GM21390 (cell line): ENCODE results near the gene IL20.
"Not testable (repeated sequence)": the region's sequence is repeated elsewhere in the genome, so short reads cannot be mapped to it uniquely, and the experiment has no call there.

Source experiments
- ATAC-seq: cut with Tn5 transposase; IDR thresholded peaks from one replicate; pipeline ENCODE4 v1.9.1; 2021; ENCODE audit not compliant: unreplicated experiment

IL20 gene

DNA sequence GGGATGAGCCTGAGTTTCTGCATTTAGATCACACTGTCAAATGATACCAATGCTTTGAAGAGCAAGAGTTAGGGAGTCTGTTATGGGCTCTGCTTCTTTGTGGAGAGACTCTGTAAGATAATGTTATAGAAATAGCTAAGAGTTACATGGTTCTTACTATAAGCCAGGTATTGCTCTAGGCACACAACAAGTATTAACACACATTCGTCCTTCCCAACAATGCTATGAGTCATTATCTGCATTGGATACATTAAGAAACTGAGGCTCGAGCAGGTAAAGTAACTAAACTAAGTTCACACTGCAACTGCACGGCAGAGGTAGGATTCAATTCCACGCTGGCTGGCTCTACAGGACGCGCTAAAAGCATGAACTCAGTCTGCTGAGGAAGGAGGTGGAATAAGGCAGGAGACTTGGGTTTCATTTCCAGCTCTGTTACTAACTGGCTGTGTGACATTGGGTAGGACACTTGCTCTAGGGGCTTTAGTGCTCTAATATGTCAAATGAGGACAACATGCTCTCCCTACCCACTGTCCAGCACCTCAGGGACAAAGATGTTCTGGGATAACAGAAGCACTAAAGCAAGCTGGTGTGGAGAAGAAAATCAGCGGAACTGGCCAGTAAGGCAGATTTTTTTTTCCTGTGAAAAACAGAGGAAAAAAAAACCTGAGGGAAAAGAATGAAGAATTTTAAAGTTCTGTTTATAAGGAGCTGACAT lies 23.7 kb upstream of the IL20 start:
- no peak for ATAC-seq

DNA sequence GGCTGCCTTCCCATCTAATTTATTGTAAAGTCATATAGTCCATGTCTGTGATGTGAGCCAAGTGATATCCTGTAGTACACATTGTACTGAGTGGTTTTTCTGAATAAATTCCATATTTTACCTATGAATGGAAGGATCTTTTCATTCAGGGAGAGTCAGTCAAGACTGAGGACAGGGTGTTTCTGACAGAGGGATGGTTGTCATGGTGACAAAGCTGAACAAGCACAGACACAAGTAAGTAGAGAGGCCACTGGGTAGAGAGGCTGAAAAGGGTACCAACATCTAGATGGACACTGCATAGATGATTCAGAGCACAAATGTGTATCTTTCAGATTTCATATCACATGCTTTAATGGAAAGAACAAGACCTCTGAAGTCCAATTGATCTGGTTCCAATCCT lies 22.6 kb upstream of the IL20 start:
- ATAC-seq, result no peak

DNA sequence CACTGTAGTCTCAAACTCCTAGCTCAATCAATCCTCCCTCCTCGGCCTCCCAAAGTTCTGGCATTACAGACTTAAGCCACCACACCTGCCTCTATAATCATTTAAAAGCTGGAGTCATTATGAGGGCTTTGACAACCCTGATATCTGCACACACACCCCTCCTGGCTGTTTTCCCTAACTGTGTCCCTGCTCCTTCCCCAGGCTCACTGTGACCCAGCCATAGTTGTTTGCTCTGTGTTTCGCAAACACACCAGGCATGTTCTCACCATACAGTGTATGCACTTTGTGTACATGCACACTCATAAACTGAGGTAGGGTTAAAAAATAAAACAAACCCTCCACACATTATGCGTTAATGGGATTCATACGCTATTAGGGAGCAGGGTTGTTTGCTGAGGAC lies 21.8 kb upstream of the IL20 start:
- ATAC-seq, result no peak

DNA sequence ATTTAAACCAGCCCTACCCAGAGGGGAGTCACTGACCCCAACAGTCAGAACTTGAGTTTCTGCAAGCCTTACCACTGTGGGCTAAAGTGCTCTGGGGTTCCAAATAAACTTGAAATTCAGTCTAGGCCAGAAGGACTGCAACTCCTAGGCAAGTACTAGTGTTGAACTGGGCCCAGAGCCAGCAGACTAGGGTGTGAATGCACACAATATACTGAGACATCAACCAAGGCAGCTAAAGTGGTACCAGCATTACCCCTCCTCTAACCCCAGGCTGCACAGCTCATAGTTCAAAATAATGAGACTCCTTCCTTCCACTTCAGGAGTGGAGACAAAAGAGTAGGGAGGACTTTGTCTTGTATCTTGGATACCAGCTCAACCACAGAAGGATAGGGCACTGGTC lies 18.9 kb upstream of the IL20 start:
- no peak for ATAC-seq

DNA sequence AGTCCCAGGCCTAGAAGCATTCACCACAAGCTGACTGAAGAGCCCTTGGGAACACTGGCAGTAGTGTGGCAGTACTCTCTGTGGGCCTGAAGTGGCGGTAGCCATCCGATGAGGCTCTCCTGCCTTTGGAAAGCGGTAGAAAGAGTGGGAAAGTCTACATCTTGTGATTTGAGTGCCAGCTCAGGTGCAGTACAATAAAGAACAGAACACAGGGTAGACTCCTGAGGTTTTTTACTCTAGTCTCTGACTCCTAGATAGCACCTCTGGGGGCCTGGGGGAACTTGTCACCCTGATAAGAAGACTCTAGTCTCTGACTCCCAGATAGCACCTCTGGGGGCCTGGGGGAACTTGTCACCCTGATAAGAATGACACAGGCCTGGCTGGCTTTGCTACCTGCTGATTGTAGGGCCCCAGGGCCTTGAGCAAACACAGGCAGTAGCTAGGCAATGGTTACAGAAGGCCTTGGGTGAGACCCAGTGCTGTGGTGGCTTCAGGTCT lies 18.0 kb upstream of the IL20 start:
- ATAC-seq, result no peak

DNA sequence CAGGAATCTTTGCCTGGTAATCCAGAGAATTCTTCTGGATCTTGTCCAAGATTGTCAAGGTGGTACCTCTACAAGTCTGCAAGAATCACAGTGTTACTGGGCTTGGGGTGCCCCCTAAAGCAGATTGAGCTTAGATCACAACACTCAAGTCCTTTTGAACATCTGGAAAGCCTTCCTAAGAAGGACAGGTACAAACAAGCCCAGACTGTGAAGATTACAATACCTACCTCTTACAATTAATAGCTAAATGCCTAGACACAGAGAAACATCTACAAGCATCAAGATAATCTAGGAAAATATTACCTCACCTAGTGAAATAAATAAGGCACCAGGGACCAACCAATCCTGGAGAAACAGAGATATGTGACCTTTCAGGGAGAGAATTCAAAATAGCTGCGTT lies 17.5 kb upstream of the IL20 start:
- ATAC-seq, result no peak

DNA sequence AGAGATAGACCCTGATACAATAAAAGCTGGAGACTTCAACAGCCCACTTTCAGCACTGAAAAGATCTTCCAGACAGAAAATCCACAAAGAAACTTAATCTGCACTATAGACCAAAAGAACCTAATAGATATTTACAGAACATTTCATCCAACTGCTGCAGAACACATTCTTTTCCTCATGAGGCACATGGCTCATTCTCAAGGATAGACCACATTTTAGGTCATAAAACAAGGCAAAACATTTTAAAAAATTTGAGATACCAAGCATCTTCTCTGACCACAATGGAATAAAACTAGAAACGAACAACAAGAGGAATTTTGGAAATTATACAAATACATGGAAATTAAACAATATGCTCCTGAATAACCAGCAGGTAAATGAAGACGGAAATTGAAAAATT lies 15.0 kb upstream of the IL20 start:
- ATAC-seq, result no peak

DNA sequence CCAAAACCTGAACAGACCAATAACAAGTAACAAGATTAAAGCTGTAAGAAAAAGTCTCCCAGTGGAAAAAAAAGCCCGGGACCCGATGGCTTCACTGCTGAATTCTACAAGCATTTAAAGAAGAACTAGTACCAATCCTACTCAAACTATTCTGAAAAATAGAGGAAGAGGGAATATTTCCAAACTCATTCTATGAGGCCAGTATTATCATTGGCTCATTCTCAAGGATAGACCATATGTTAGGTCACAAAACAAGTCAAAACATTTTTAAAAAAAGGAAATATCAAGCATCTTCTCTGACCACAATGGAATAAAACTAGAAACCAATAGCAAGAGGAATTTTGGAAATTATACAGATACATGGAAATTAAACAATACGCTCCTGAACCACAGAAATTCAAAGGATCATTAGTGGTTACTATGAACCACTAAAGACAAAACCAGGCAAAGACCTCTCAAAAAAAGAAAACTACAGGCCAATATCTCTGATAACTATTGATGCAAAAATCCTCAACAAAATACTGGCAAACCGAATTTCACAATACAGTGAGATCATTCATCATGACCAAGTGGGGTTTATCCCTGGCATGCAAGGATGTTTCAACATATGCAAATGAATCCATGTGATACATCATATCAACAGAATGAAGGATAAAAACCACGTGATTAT lies 13.9 kb upstream of the IL20 start:
- ATAC-seq, result no peak

DNA sequence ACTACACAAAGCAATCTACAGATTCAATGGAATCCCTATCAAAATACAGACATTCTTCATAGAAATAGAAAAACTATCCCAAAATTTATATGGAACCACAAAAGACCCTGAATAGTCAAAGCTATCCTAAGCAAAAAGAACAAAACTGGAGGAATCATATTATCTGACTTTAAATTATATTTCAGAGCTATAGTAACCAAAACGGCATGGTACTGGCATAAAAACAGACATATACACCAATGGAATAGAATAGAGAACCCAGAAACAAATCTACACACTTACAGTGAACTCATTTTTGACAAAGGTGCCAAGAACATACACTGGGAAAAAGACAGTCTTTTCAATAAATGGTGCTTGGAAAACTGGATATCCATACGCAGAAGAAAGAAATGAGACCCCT lies 12.8 kb upstream of the IL20 start:
- not testable (repeated sequence) for ATAC-seq

DNA sequence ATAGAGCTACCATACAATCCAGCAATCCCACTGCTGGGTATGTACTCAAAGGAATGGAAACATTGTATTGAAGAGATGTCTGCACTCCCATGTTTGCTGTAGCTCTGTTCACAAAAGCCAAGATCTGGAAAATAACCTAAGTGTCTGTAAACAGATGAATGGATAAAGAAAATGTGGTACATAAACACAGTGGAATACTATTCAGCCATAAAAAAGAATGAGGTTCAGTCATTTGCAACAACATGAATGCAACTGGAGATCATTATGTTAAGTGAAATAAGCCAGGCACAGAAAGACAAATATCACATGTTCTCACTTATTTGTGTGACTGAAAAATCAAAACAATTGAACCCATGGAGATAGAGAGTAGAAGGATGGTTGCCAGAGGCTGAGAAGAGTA lies 11.7 kb upstream of the IL20 start:
- not testable (repeated sequence) for ATAC-seq

DNA sequence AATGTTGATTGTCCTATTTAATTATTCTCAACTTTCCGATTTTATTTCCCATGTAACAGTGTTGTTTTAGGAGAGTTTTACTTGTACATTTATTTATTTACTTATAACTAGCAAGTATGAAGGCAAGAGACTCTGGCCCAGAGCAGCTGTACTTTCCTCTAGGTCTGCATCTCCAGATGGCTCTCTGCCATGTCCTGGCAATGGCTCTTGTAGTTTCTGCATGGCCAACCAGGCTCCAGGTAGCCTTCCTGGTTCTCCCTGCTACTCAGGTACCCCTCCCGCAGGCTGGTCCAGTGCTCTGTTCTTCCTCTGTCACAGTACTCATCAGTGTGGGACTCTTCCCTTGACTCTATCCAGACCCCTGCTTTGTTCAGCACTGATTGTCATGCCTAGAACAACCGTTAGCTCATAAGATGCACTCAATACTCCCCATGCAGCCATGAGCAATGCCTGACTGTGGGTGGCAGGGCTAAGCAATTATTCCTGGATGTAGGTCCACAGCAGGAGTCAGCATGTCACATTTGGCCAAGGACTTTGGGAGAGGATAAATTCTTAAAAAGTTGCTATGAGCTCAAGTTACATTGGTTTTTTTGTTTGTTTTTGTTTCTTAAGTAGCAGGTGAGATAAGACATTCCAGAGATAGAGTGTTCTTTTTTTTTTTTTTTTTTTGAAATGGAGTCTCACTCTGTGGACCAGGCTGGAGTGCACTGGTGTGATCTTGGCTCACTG lies 10.9 kb upstream of the IL20 start:
- ATAC-seq, result no peak

DNA sequence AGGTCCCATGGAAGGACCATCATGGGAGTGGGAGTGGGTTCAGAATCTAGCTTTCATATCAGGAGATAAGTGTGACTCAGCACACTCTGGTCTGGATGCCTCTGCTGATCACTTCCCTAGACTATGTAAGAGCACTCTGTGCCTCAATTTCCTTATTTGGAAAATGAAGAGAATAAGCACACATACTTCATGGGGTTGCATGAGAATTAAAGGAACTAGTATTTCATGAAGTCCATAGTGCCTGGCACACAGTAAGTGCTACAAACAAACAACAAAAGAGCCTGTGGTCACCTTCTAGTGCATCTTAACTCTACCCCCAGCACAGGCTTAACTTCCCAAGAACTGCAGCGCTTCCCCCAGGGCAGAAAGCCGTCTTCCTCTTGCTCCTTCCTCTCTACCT lies 9.6 kb upstream of the IL20 start:
- ATAC-seq, result no peak

DNA sequence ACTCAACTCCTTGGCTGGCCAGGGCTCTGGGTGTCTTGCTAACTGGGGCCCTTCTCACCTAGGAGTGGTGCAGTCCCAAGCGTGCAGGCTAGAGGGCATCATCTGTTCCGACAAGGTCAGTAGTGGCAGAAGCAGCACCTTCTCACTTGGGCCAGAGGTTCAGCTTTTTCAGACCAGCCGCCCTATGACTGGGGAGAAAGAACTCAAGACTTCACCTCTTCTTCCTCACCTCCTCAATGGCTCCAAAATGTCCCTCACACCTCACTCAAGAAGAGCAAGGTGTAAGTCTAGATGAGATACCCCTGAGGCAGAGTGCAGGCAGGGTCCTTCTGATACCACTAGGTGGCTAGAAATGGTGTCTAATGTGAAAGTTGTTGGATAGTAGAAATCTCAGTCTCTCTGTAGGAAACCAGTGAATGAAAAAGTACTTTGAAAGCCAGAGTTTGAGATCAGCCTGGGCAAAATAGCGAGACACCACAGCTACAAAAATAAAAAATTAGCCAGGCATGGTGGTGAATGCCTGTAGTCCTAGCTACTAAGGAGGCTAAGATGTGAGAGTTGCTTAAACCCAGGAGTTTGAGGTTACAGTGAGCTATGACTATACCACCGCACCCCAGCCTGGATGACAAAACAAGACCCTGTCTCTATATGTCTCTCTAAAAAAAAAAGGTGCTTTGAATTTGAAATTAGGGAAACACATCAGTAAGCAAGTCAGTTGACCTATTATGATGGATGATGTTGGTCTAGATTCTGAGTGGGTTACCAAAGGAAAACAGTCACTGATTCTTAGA lies 8.6 kb upstream of the IL20 start:
- no peak for ATAC-seq

DNA sequence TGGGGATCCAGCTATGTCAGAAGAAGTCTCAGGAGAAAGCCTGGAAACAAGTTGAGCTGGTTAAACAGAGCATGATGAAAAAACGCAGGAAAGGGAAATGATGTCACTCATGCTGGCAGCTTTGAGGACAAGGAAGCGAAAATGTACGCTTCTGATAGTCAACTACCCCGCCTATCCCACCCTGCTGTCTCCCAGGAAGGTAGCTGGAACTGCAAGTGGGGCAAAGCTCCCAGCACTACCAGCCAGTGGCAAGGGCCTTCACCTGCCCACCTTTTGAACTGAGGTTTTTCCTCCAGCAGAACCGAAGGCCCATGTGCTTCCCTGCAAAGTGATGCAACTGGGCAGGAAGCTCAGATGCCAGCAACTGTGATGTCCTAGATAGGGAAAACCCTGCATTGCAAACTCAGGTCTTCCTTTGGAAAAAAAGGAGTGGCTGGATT lies 6.3 kb upstream of the IL20 start:
- ATAC-seq, result no peak

DNA sequence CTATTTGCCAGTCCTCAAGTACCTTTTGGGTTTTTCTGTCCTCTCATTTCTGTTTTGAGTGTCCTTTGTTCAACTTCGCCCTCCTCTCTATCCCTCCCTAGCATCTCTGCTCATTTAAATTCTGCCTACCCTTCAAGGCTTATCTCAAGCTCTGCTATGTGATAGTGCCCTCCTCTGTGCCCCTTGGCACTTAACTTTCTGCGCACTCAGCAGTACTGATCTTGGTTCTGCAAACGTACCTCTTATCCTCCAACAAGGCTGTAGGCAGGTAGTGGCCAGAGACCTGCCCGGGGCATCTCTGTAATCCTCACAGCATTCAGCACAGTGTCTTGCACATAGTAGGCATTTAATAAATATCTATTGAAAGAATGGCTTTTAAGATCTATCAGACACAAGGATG lies 5.3 kb upstream of the IL20 start:
- ATAC-seq, result no peak

DNA sequence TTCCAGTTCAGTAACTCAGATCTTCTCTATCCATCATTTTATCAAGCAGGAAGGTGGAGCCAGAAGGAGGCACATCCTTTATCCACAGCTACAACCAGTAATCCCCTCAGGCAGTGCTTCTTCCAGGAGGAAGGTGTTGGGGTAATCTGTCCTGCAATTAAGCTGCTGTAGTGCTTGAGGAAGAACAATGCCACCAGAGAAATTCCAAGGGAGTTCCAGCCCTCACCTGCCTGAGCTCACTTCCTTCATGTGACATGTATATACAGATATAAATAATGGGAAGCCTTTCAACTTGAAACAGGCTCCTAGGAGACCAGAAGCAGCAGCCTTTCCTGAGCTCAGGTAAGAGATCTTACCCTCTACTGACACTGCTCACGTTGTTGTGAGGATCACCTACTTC lies 2.2 kb upstream of the IL20 start:
- ATAC-seq, result no peak

DNA sequence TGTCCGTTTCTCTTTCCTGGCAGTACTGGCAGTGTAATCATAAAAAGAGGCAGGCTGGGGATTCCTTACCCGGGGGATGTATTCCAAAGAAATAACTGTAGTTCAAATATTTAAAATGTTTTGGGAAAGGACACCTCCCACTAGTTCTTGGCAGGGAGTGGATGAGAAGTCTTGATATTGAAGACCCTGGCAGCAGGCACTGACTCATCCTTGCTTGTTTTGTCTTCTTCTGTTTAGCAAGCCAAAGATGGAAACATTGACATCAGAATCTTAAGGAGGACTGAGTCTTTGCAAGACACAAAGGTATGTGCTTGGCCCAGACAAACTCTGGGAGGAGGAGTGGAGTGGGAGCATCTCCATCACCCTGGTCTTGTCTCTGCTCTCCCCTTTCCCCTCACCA lies 639 bp downstream of the IL20 start:
- ATAC-seq, result no peak

DNA sequence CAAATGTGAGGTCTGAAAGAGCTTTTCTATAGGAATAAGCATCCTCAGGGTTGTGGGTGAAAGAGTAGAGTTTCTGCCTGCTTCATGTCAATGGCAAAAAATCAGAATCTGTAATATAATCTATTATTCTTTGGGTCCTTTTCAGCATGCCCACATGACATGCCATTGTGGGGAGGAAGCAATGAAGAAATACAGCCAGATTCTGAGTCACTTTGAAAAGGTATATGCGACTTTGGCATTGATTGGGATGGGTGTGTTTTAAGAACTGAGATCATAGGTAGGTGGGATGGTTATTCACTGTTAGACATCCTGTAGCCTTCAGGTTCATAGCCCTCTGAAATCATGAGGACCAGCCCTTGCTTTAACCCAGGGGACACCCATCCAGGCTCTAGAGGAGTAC lies 1.8 kb downstream of the IL20 start:
- ATAC-seq, result no peak

DNA sequence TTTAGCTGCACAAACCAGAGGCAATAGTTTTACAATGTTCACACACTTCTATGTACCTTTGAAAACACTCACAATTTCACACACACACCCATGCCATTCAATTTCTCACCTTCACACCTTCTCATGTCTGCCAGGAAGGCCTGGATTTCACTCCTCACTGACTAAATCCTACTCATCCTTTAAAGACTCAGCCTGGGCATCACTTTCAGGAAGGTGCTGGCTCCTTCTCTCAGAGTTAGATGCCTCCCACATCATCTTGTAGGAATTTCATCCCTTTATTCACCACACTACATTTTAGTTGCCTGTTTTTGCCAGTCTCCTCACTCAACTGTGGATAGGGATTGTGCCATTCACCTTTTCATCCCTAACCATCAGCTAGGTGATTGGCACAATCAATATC lies 2.3 kb downstream of the IL20 start:
- ATAC-seq, result no peak

DNA sequence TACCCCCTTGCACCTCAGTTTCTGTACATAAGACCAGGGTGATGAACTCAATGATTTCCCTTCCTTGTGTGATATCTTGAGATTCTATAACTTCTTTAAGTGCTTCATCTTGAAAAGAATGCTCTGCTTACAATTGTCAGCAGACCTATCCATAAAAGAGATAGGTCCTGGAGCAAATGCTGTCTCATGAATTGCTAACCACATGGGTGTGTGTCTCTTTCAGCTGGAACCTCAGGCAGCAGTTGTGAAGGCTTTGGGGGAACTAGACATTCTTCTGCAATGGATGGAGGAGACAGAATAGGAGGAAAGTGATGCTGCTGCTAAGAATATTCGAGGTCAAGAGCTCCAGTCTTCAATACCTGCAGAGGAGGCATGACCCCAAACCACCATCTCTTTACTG lies 2.8 kb downstream of the IL20 start:
- ATAC-seq, result no peak

DNA sequence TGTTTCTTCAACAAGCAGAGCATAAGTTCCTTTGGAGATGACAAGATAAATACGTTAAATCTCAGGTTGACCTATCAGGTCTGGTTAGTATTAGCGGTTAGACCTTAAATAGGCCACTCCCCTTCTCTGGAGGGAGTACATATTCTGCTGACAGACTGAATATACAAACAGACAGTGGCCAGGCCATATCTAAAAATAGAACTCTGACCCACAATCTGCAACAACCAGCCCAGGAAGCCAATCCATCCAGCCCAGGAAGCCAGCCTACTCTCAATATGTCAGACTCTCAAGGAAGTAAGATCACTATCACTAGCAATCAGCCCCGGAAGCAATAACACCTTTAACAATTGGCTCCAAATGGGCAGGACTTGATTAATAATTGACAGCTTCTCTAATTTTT lies 6.7 kb downstream of the IL20 start:
- no peak for ATAC-seq
